Stimulated activated naive CD8-positive, alpha-beta T cell treated with anti-CD3 and anti-CD28 coated beads, Interleukin-15, amount 100 ng/mL, for 72 hours (primary cell): ENCODE data around the gene SNCB.

Source experiments
- ATAC-seq: fragments of 150-1000 bp; cut with Tn5 transposase; 2 replicates; pipeline ENCODE4 v1.10.0; 2021; ENCODE audit warnings: mild to moderate bottlenecking, moderate library complexity
- DNase-seq, 2 donors: peaks; one replicate each; pipeline ENCODE4 v3.0.0; 2021 to 2022
- H3K27ac Mint-ChIP-seq, 2 donors: one replicate each; pipeline ENCODE4 v1.8.0; 2022; ENCODE audit warnings: mild to moderate bottlenecking in 2 of 2, mixed read lengths in 2 of 2, moderate library complexity in 2 of 2
- H3K27me3 Mint-ChIP-seq: one replicate; pipeline ENCODE4 v1.8.0; 2022; ENCODE audit warnings: mixed read lengths
- H3K4me1 Mint-ChIP-seq: one replicate; pipeline ENCODE4 v1.8.0; 2022; ENCODE audit warnings: mild to moderate bottlenecking, mixed read lengths
- H3K4me3 Mint-ChIP-seq, 2 donors: one replicate each; pipeline ENCODE4 v1.8.0; 2022; ENCODE audit warnings: mild to moderate bottlenecking in 2 of 2, mixed read lengths in 2 of 2, moderate library complexity in 1 of 2
- H3K9me3 Mint-ChIP-seq, 2 donors: one replicate each; pipeline ENCODE4 v1.8.0; 2022; ENCODE audit warnings: mixed read lengths in 2 of 2

The SNCB gene

GRCh38 chr5:176652136-176652535 is 21.8 kb upstream of the SNCB start:
- ATAC-seq (no peak), DNase-seq (no peak)
- Mint-ChIP-seq H3K27me3 (no peaks in the 10 kb centered on the region), H3K4me3 (peak overlapping the region in 1 of 2 donors; percentile 22), H3K4me1 (peaks cover 82% of the 10 kb centered on the region), H3K27ac (no peak overlapping the region), H3K9me3 (no peaks in the 10 kb centered on the region)

GRCh38 chr5:176651472-176651980 is 21.2 kb upstream of the SNCB start:
- Mint-ChIP-seq H3K27ac (no peak overlapping the region), H3K4me3 (peak overlapping the region in 1 of 2 donors; percentile 16), H3K27me3 (no peaks in the 10 kb centered on the region), H3K9me3 (no peaks in the 10 kb centered on the region), H3K4me1 (peaks cover 85% of the 10 kb centered on the region)
- ATAC-seq: no peak
- no peak for DNase-seq

- DNase-seq (no peak), ATAC-seq (no peak)
- no peaks in the 10 kb centered on the region for H3K9me3 Mint-ChIP-seq
- H3K4me3 Mint-ChIP-seq: peak overlapping the region in 1 of 2 donors; percentile 46
- peak overlapping the region in 1 of 2 donors; percentile 36 for H3K27ac Mint-ChIP-seq
- H3K4me1 Mint-ChIP-seq: peaks cover 94% of the 10 kb centered on the region
- no peaks in the 10 kb centered on the region for H3K27me3 Mint-ChIP-seq
Measured at GRCh38 chr5:176650354-176650884, 20.1 kb upstream of the SNCB start.

GRCh38 chr5:176648474-176649194 is 18.3 kb upstream of the SNCB start:
- peak; percentile 27 to 39 for DNase-seq
- peak overlapping the region; percentile 21 to 85 for H3K27ac Mint-ChIP-seq
- peaks cover 76% of the 10 kb centered on the region for H3K4me1 Mint-ChIP-seq
- no peaks in the 10 kb centered on the region for H3K9me3 Mint-ChIP-seq
- H3K4me3 Mint-ChIP-seq: peak overlapping the region; percentile 81 to 92
- peak; percentile 6 for ATAC-seq
- H3K27me3 Mint-ChIP-seq: no peaks in the 10 kb centered on the region

DNA sequence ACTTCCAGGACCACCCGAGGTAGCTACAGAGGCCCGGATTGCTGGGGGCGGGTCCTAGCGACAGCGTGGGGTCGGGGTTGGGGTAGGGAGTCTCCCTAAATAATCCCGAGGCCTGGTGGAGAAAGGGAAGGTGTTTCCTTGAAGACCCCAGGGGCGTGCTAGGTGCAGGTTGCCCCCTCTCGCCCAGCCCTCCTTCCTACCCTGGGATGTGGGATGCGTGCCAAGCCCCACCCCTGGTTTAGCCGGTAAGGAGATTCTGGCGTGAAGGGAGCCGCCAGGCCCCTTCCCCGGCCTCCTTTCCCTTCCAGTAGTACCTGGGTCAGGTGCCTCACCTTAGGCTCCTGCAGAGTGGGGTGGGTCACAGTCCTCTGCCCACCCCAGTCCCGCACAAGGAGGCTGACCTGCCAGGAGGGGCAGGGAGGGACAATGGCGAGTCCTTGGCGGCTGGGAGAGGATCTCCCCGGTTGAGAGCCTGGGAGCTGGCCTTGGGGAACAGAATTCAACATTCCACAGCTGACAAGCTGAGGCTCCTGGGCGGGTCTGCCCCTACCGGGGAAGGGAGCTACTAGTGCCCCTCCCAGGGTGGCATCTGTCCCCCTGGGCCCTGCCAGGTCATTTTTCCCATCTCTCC is 17.6 kb upstream of the SNCB start:
- DNase-seq (no peak), ATAC-seq (peak; percentile 0)
- Mint-ChIP-seq H3K27me3 (no peaks in the 10 kb centered on the region), H3K9me3 (no peaks in the 10 kb centered on the region), H3K4me1 (peaks cover 69% of the 10 kb centered on the region), H3K27ac (peak overlapping the region; percentile 70 to 86), H3K4me3 (peak overlapping the region; percentile 81 to 92)

GRCh38 chr5:176647030-176647842 is 16.9 kb upstream of the SNCB start, which contains the start of gene TSPAN17:
TSS of gene TSPAN17 (plus strand) at chr5:176647484. CDS start at chr5:176647616, 132 bp downstream.
- peak; percentile 99 for DNase-seq
- Mint-ChIP-seq H3K27ac (peak within 1 kb of the TSS; percentile 93 to 95), H3K4me1 (peaks cover 62% of the 10 kb centered on the region), H3K4me3 (peak within 1 kb of the TSS; percentile 92 to 93), H3K27me3 (no peaks in the 10 kb centered on the region), H3K9me3 (no peaks in the 10 kb centered on the region)
- peak; percentile 88 for ATAC-seq

DNA sequence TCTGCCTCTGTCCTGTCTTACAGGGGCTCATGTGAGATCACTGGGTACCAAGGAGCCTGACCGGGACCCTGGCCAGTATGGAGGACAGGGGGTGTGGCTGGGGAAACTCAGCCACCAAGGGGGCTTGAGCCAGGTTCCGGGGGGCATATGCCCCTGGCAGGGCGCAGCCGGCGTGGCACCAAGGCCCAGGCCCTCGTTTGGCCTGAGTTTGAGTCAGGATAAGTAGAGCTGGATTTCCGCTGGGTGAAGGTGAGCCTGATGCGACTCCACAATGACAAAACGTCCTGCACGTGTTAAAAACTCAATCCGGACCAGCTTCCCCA is 16.3 kb upstream of the SNCB start:
- Mint-ChIP-seq H3K27ac (peak overlapping the region; percentile 93 to 95), H3K9me3 (no peaks in the 10 kb centered on the region), H3K4me3 (peak overlapping the region; percentile 92 to 93), H3K27me3 (no peaks in the 10 kb centered on the region), H3K4me1 (peaks cover 56% of the 10 kb centered on the region)
- ATAC-seq (peak; percentile 33), DNase-seq (no peak)

- no peak for ATAC-seq
- H3K27ac Mint-ChIP-seq: peak overlapping the region; percentile 93 to 95
- peaks cover 51% of the 10 kb centered on the region for H3K4me1 Mint-ChIP-seq
- H3K9me3 Mint-ChIP-seq: no peaks in the 10 kb centered on the region
- DNase-seq: no peak
- peak overlapping the region; percentile 92 to 93 for H3K4me3 Mint-ChIP-seq
- H3K27me3 Mint-ChIP-seq: no peaks in the 10 kb centered on the region
Measured at GRCh38 chr5:176646049-176646706, 15.8 kb upstream of the SNCB start.

- ATAC-seq (no peak), DNase-seq (no peak)
- Mint-ChIP-seq H3K27ac (peak overlapping the region in 1 of 2 donors; percentile 20), H3K4me1 (peaks cover 48% of the 10 kb centered on the region), H3K4me3 (peak overlapping the region in 1 of 2 donors; percentile 14), H3K9me3 (no peaks in the 10 kb centered on the region), H3K27me3 (no peaks in the 10 kb centered on the region)
Measured at GRCh38 chr5:176644878-176645670, 14.7 kb upstream of the SNCB start.

DNA sequence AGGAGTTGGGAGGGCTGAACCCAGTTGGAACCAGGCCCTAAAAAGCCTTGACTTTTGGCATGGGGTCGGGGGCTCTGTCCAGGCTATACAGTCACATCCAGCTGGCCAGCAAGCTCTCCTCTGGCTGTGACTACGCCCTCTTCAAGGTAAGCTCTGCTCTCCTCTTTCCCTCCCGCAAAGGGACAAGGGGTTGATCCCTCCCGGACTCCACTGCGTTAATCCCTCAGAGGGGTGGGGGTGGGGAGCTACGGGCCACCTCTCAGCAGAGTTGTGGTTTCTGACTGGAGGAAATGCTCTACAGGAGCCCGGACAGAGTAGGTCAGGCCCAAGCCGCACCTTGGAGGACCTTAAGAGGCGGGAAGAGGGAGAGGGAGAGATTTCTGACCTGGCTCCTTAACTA is 14.0 kb upstream of the SNCB start:
- Mint-ChIP-seq H3K4me1 (peaks cover 43% of the 10 kb centered on the region), H3K27ac (no peak overlapping the region), H3K9me3 (no peaks in the 10 kb centered on the region), H3K4me3 (no peak overlapping the region), H3K27me3 (no peaks in the 10 kb centered on the region)
- DNase-seq (no peak), ATAC-seq (no peak)

GRCh38 chr5:176643491-176644219 is 13.3 kb upstream of the SNCB start:
- peaks cover 37% of the 10 kb centered on the region for H3K4me1 Mint-ChIP-seq
- no peak overlapping the region for H3K27ac Mint-ChIP-seq
- no peak overlapping the region for H3K4me3 Mint-ChIP-seq
- no peaks in the 10 kb centered on the region for H3K27me3 Mint-ChIP-seq
- no peaks in the 10 kb centered on the region for H3K9me3 Mint-ChIP-seq
- ATAC-seq (no peak), DNase-seq (no peak)

DNA sequence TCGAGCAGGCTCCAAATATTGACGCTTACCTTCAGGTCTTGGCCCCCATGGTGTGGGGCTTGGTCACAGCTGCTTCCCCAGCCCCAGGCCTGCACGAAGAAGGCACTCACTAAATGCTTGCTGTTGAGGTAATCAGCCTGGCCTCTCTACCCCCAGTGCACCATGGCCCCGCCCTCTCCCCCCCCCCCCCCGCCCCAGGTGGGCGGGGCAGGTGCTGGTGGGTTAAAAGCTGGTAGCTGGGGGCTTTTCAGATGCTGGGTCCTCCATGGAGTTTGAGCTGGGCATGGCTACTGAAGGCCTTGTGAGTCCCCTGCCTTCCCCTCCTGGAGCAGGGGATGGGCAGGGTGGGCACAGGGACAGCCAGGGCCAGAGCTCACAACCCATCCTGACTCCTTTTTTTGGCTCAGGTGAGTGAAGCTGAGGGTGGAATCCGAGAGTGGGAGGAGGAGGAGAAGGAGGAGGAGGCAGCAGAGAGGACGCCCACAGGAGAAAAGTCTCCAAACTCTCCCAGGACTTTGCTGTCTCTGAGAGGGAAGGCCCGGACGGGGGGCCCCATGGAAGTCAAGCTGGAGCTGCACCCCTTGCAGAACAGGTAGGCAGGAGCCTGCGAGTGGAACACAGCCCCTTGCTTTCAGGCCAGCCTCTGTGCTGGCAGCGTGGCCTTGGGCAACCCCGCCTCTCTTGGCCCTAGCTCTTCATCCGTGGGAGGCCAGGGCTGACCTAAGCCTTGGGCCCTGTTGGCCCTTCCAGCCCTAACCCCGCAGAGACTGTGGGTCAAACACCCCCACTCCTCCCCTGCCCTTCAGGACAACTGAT is 12.5 kb upstream of the SNCB start:
- Mint-ChIP-seq H3K27me3 (peaks cover 5% of the 10 kb centered on the region), H3K27ac (no peak overlapping the region), H3K9me3 (no peaks in the 10 kb centered on the region), H3K4me3 (no peak overlapping the region), H3K4me1 (peaks cover 29% of the 10 kb centered on the region)
- DNase-seq (no peak), ATAC-seq (no peak)

- peaks cover 11% of the 10 kb centered on the region for H3K4me1 Mint-ChIP-seq
- no peak overlapping the region for H3K4me3 Mint-ChIP-seq
- no peak for DNase-seq
- peaks cover 24% of the 10 kb centered on the region for H3K27me3 Mint-ChIP-seq
- ATAC-seq: no peak
- H3K27ac Mint-ChIP-seq: no peak overlapping the region
- no peaks in the 10 kb centered on the region for H3K9me3 Mint-ChIP-seq
Measured at GRCh38 chr5:176640616-176641015, 10.3 kb upstream of the SNCB start.
